Trophoblast cell (in vitro differentiated cells and primary cell): ENCODE measurements around the gene ERC1.

Source experiments
- DNase-seq, 2 donors: peaks; one replicate each; pipeline ENCODE4 v3.0.0-alpha.2; 2016
- H2AFZ ChIP-seq: 2 replicates; pipeline ENCODE4 v1.6.1; 2013; ENCODE audit warnings: low read length, moderate library complexity, mild to moderate bottlenecking; ENCODE audit not compliant: insufficient read depth, poor library complexity
- H2AK5ac ChIP-seq: 2 replicates; pipeline ENCODE4 v1.6.1; 2013; ENCODE audit warnings: mild to moderate bottlenecking, low read length
- H2BK120ac ChIP-seq: 2 replicates; pipeline ENCODE4 v1.6.1; 2013; ENCODE audit warnings: low read length, mild to moderate bottlenecking, moderate library complexity; ENCODE audit not compliant: insufficient read depth, poor library complexity
- H2BK12ac ChIP-seq: 2 replicates; pipeline ENCODE4 v1.6.1; 2013; ENCODE audit warnings: mild to moderate bottlenecking, low read length, moderate library complexity
- H2BK5ac ChIP-seq: 2 replicates; pipeline ENCODE4 v1.6.1; 2013; ENCODE audit warnings: low read length, low read depth, moderate library complexity, mild to moderate bottlenecking; ENCODE audit not compliant: poor library complexity
- H3K14ac ChIP-seq: 2 replicates; pipeline ENCODE4 v1.6.1; 2013; ENCODE audit warnings: mild to moderate bottlenecking, low read length
- H3K18ac ChIP-seq: 2 replicates; pipeline ENCODE4 v1.6.1; 2013; ENCODE audit warnings: mild to moderate bottlenecking, low read length
- H3K23ac ChIP-seq: 2 replicates; pipeline ENCODE4 v1.6.1; 2013; ENCODE audit warnings: low read length
- H3K27ac ChIP-seq: 2 replicates; pipeline ENCODE4 v1.5.1; 2013; ENCODE audit warnings: low read depth, mild to moderate bottlenecking, inconsistent platforms, low read length, moderate library complexity
- H3K27me3 ChIP-seq: 2 replicates; pipeline ENCODE4 v1.6.1; 2013; ENCODE audit warnings: inconsistent platforms, mild to moderate bottlenecking, low read length, moderate library complexity; ENCODE audit not compliant: insufficient read depth
- H3K36me3 ChIP-seq, 2 experiments: 1 replicate in 1 of 2; 2 replicates in 1 of 2; pipeline ENCODE4 v1.6.1; 2013; ENCODE audit warnings: low read length in 2 of 2, mild to moderate bottlenecking in 2 of 2, moderate library complexity in 1 of 2; ENCODE audit not compliant: insufficient read depth in 2 of 2, control insufficient read depth in 1 of 2
- H3K4ac ChIP-seq: 2 replicates; pipeline ENCODE4 v1.6.1; 2013; ENCODE audit warnings: low read depth, mild to moderate bottlenecking, low read length, moderate library complexity
- H3K4me1 ChIP-seq, 2 experiments: 1 replicate in 1 of 2; 2 replicates in 1 of 2; pipeline ENCODE4 v1.6.1; 2013; ENCODE audit warnings: low read length in 2 of 2, mild to moderate bottlenecking in 2 of 2, moderate library complexity in 1 of 2; ENCODE audit not compliant: insufficient read depth in 2 of 2, control insufficient read depth in 1 of 2
- H3K4me2 ChIP-seq: 2 replicates; pipeline ENCODE4 v1.6.1; 2013; ENCODE audit warnings: inconsistent platforms, mild to moderate bottlenecking, low read length, moderate library complexity
- H3K4me3 ChIP-seq: 2 replicates; pipeline ENCODE4 v1.5.1; 2013; ENCODE audit warnings: mild to moderate bottlenecking, low read depth, low read length, inconsistent platforms
- H3K79me1 ChIP-seq: one replicate; pipeline ENCODE4 v1.6.1; 2013; ENCODE audit warnings: low read length
- H3K79me2 ChIP-seq: 2 replicates; pipeline ENCODE4 v1.6.1; 2013; ENCODE audit warnings: low read length, mild to moderate bottlenecking; ENCODE audit not compliant: control insufficient read depth, insufficient read depth, poor library complexity
- H3K9ac ChIP-seq: 2 replicates; pipeline ENCODE4 v1.6.1; 2013; ENCODE audit warnings: mild to moderate bottlenecking, low read length
- H3K9me3 ChIP-seq: 2 replicates; pipeline ENCODE4 v1.6.1; 2013; ENCODE audit warnings: low read depth, mild to moderate bottlenecking, control low read depth, inconsistent platforms, low read length; ENCODE audit not compliant: insufficient read depth
- H4K12ac ChIP-seq: 2 replicates; pipeline ENCODE4 v1.6.1; 2013; ENCODE audit warnings: low read depth, mild to moderate bottlenecking, low read length, moderate library complexity
- H4K8ac ChIP-seq: 2 replicates; pipeline ENCODE4 v1.6.1; 2013; ENCODE audit warnings: low read depth, mild to moderate bottlenecking, low read length, moderate library complexity
- H4K91ac ChIP-seq: one replicate; pipeline ENCODE4 v1.6.1; 2013; ENCODE audit warnings: low read depth, mild to moderate bottlenecking, low read length, moderate library complexity
- WGBS: extraction: QIAGEN DNeasy Blood & Tissue Kit; methylation state at CpG from one replicate; pipeline ENCODE4 v1.1.7; 2013; ENCODE audit warnings: missing lambda C conversion rate; ENCODE audit not compliant: insufficient read length, insufficient coverage; ENCODE audit errors: extremely low coverage; 5-methylcytosine and 5-hydroxymethylcytosine counted together

Gene ERC1

GRCh38 chr12:989051-989450, 2.0 kb upstream of the ERC1 start:
- H3K18ac ChIP-seq = no peak overlapping the region
- H4K8ac ChIP-seq = no peak overlapping the region
- H2BK12ac ChIP-seq = no peak overlapping the region
- no peak overlapping the region for H3K9ac ChIP-seq
- DNase-seq = no peak
- no peak overlapping the region for H4K12ac ChIP-seq
- no peak overlapping the region for H3K4me3 ChIP-seq
- H3K4me2 ChIP-seq = no peak overlapping the region
- H2BK5ac ChIP-seq = no peak overlapping the region
- no peak overlapping the region for H2AFZ ChIP-seq
- no peak overlapping the region for H3K14ac ChIP-seq
- H3K36me3 ChIP-seq = no peaks in the 10 kb centered on the region
- peaks cover 12% of the 10 kb centered on the region for H3K79me2 ChIP-seq
- no peaks in the 10 kb centered on the region for H3K9me3 ChIP-seq
- no peak overlapping the region for H2BK120ac ChIP-seq
- H2AK5ac ChIP-seq = no peak overlapping the region
- no peak overlapping the region for H3K4ac ChIP-seq
- H3K27me3 ChIP-seq = no peaks in the 10 kb centered on the region
- H3K79me1 ChIP-seq = peaks cover 11% of the 10 kb centered on the region
- H3K4me1 ChIP-seq = peaks cover 3 to 6% of the 10 kb centered on the region in 2 experiments
- H3K27ac ChIP-seq = no peak overlapping the region
- no CpG with 5 or more reads among the region's 2 CpGs for WGBS
- H3K23ac ChIP-seq = no peak overlapping the region
- no peak overlapping the region for H4K91ac ChIP-seq

GRCh38 chr12:989751-990660, 1.0 kb upstream of the ERC1 start:
- Histone ChIP-seq H3K9ac (peak overlapping the region; percentile 85), H3K27me3 (no peaks in the 10 kb centered on the region), H3K23ac (no peak overlapping the region), H4K91ac (peak overlapping the region; percentile 91), H3K4ac (peak overlapping the region; percentile 77), H3K9me3 (no peaks in the 10 kb centered on the region), H2AFZ (peak overlapping the region; percentile 76), H2BK120ac (peak overlapping the region; percentile 78), H2AK5ac (peak overlapping the region; percentile 13), H2BK5ac (peak overlapping the region; percentile 80), H3K14ac (peak overlapping the region; percentile 81), H3K18ac (peak overlapping the region; percentile 67), H3K4me3 (peak overlapping the region; percentile 85), H3K79me2 (peaks cover 12% of the 10 kb centered on the region), H3K4me1 (peaks cover 3 to 6% of the 10 kb centered on the region in 2 experiments), H3K27ac (peak overlapping the region; percentile 93), H3K36me3 (no peaks in the 10 kb centered on the region), H4K12ac (peak overlapping the region; percentile 93), H3K79me1 (peaks cover 11% of the 10 kb centered on the region), H3K4me2 (peak overlapping the region; percentile 97), H4K8ac (peak overlapping the region; percentile 97), H2BK12ac (peak overlapping the region; percentile 82)
- peak; percentile 32 to 63 for DNase-seq
- WGBS = no CpG with 5 or more reads among the region's 40 CpGs

- H3K14ac ChIP-seq = peak overlapping the region; percentile 76
- DNase-seq = peak; percentile 37 to 48
- peaks cover 11% of the 10 kb centered on the region for H3K79me1 ChIP-seq
- WGBS = no CpG with 5 or more reads among the region's 48 CpGs
- H3K4me1 ChIP-seq = peaks cover 3 to 6% of the 10 kb centered on the region in 2 experiments
- H3K79me2 ChIP-seq = peaks cover 12% of the 10 kb centered on the region
- peak overlapping the region; percentile 50 for H3K23ac ChIP-seq
- H2BK12ac ChIP-seq = peak overlapping the region; percentile 88
- no peaks in the 10 kb centered on the region for H3K27me3 ChIP-seq
- peak overlapping the region; percentile 88 for H3K4me3 ChIP-seq
- H2BK5ac ChIP-seq = peak overlapping the region; percentile 53
- H3K27ac ChIP-seq = peak overlapping the region; percentile 93
- H2AFZ ChIP-seq = peak overlapping the region; percentile 80
- H3K4me2 ChIP-seq = peak overlapping the region; percentile 80
- H3K9ac ChIP-seq = peak overlapping the region; percentile 68
- no peaks in the 10 kb centered on the region for H3K9me3 ChIP-seq
- H3K36me3 ChIP-seq = no peaks in the 10 kb centered on the region
- H4K8ac ChIP-seq = peak overlapping the region; percentile 88
- H2AK5ac ChIP-seq = no peak overlapping the region
- H3K4ac ChIP-seq = peak overlapping the region; percentile 35
- H3K18ac ChIP-seq = peak overlapping the region; percentile 85
- H4K91ac ChIP-seq = peak overlapping the region; percentile 81
- peak overlapping the region; percentile 57 for H2BK120ac ChIP-seq
- peak overlapping the region; percentile 33 for H4K12ac ChIP-seq
Measured at GRCh38 chr12:991350-992333, 619 bp downstream of the ERC1 start.

- no peak overlapping the region for H3K9ac ChIP-seq
- no CpG with 5 or more reads among the region's 1 CpG for WGBS
- H4K91ac ChIP-seq = no peak overlapping the region
- DNase-seq = no peak
- no peak overlapping the region for H2AFZ ChIP-seq
- peaks cover 11% of the 10 kb centered on the region for H3K79me1 ChIP-seq
- no peak overlapping the region for H3K23ac ChIP-seq
- H3K36me3 ChIP-seq = no peaks in the 10 kb centered on the region
- H3K4me2 ChIP-seq = no peak overlapping the region
- H3K14ac ChIP-seq = no peak overlapping the region
- no peak overlapping the region for H3K4ac ChIP-seq
- no peak overlapping the region for H3K4me3 ChIP-seq
- no peaks in the 10 kb centered on the region for H3K9me3 ChIP-seq
- no peak overlapping the region for H2BK12ac ChIP-seq
- no peaks in the 10 kb centered on the region for H3K27me3 ChIP-seq
- no peak overlapping the region for H2AK5ac ChIP-seq
- H3K18ac ChIP-seq = no peak overlapping the region
- no peak overlapping the region for H2BK120ac ChIP-seq
- H4K8ac ChIP-seq = no peak overlapping the region
- peaks cover 12% of the 10 kb centered on the region for H3K79me2 ChIP-seq
- H4K12ac ChIP-seq = no peak overlapping the region
- peaks cover 3 to 6% of the 10 kb centered on the region in 2 experiments for H3K4me1 ChIP-seq
- H3K27ac ChIP-seq = no peak overlapping the region
- no peak overlapping the region for H2BK5ac ChIP-seq
Measured at GRCh38 chr12:992647-993046, 1.6 kb downstream of the ERC1 start.
